ENCODE data around the gene HOXC10.

HOXC10 gene

GRCh38 chr12:54016478-54016964, 31.6 kb downstream of the HOXC10 start:
- DNase-seq (ENCODE audit: low read depth in 2 of 2), result no peak

DNA sequence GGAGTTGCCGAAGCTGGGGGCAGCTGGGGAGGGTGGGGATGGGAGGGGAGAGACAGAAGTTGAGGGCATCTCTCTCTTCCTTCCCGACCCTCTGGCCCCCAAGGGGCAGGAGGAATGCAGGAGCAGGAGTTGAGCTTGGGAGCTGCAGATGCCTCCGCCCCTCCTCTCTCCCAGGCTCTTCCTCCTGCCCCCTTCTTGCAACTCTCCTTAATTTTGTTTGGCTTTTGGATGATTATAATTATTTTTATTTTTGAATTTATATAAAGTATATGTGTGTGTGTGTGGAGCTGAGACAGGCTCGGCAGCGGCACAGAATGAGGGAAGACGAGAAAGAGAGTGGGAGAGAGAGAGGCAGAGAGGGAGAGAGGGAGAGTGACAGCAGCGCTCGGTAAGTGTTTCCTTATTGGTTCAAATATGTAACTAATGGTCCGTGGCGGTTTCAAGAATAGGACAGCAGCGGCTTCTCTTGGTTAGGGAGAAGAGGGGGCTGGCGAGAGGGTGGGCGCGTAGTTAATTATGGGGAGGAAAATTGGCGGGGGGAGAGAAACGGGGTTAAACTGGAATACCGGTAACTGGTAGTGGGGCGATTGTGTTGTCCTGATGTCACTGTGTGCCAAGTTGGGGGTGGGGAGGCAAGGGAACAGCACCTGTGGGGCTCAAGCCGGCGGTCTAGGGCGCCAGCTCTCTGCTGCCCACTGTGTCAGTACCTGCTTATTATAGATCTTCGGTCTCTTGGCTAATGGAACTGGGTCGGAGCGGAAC, 32.3 kb downstream of the HOXC10 start:
- no peak for DNase-seq (ENCODE audit: low read depth in 2 of 2)

DNA sequence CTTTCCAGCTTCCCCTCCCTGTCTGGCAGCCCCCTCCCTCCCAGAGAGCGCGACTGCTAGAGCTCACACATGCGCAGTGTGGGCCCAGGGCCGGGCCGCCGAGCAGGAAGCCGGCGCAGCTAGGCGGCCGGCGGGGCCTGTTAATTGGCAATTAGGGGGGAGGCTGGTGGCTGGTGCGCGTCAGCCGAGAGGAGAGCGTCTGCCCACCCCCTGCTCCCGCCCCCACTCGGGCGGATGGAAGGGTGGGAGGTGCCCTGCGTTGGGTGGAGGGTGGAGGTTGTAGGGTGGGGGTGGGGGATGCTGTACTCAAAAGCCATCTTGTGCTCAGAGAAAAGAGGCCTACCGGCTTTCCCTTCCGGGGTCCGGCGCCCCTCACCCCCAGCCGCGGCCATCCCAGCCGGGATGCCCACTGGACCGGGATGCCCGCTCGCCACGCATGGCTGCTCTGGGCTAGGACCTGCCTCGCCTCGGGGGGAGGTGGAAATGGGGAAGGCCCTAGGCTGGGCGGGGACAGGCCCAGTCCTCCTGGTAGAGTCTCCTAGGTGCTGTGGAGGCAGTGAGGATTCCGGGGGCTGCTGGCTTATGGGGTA, 33.0 kb downstream of the HOXC10 start:
- DNase-seq (ENCODE audit: low read depth in 2 of 2), result peak; percentile 63 to 64

GRCh38 chr12:54018468-54018984, 33.6 kb downstream of the HOXC10 start:
- DNase-seq (ENCODE audit: low read depth in 2 of 2), result no peak

GRCh38 chr12:54019091-54019811, 34.3 kb downstream of the HOXC10 start:
- DNase-seq (ENCODE audit: low read depth in 2 of 2), result no peak

GRCh38 chr12:54019924-54020590, 35.1 kb downstream of the HOXC10 start:
- no peak for DNase-seq (ENCODE audit: low read depth in 2 of 2)

DNA sequence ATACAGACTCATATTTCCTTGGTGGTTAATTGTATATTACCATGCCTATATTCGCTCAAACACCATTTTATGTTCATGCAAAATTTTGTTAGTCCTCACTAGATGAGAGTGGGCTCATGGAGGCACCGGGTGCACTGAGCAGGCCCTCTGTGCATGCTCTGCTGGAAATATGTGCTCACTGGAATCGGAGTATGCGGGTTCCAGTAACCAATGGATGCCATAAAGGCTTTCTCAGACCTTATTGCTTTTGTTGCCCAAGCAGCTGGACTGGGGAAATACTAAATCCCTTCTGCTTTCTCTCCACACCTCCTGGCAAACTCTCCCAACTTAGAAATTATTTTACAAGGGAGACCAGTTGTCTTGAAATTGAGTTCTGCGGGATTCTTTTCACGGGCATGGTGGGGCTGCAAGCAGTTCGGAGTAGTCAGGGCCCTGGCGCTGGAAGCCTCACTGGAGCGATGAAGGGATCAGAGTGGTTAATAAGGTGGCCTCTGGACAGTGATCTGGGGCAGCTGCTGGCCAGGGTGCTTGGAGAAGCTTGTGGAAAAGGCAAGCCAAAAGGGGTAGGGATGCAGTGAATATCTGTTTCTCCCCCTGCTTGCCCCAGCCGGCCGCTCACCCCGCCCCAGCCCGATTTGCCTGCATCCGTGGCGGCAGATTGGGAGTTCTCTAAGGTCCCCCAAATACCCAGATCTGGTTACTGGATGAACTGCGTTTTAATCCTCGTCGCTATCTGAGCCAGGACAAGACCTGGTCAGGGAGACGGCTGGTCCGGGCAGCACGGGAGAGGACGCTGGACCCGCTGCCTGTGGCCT, 35.9 kb downstream of the HOXC10 start:
- DNase-seq (ENCODE audit: low read depth in 2 of 2), result no peak

DNA sequence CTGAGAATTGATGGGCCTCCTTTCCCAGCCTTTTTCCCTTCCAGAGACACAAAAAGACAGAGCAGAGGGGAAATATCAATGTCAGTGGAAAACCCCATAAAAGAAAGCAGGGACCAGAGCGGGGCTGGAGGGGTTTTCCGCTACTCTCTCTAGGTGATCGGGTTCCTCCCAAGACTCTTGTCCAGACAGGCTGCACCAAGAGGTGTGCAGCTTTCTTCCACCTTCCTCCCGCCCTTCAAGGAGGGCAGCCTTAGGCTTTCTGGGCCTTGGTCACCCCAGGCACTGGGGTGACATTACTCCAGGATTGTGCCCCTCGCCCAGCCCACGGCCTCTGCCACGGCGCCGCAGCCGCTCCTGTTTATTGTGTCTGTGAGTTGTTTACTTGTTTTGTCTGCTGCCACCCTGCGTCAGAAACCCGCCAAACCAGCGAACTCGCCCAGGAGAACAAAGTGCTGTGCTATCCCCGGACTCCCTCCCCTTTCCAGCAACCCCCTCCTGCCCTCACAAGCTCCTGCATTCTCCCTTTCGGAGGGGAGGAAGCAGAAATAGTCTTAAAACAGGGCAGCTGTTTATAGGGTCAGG, 36.6 kb downstream of the HOXC10 start:
- no peak for DNase-seq (ENCODE audit: low read depth in 2 of 2)

- DNase-seq (ENCODE audit: low read depth in 2 of 2), result no peak
Observed at GRCh38 chr12:54022960-54023884, 38.3 kb downstream of the HOXC10 start.

GRCh38 chr12:54024127-54024526, 39.2 kb downstream of the HOXC10 start:
- no peak for DNase-seq (ENCODE audit: low read depth in 2 of 2)

- DNase-seq (ENCODE audit: low read depth in 2 of 2), result no peak
Observed at GRCh38 chr12:54024581-54025305, 39.8 kb downstream of the HOXC10 start.

DNA sequence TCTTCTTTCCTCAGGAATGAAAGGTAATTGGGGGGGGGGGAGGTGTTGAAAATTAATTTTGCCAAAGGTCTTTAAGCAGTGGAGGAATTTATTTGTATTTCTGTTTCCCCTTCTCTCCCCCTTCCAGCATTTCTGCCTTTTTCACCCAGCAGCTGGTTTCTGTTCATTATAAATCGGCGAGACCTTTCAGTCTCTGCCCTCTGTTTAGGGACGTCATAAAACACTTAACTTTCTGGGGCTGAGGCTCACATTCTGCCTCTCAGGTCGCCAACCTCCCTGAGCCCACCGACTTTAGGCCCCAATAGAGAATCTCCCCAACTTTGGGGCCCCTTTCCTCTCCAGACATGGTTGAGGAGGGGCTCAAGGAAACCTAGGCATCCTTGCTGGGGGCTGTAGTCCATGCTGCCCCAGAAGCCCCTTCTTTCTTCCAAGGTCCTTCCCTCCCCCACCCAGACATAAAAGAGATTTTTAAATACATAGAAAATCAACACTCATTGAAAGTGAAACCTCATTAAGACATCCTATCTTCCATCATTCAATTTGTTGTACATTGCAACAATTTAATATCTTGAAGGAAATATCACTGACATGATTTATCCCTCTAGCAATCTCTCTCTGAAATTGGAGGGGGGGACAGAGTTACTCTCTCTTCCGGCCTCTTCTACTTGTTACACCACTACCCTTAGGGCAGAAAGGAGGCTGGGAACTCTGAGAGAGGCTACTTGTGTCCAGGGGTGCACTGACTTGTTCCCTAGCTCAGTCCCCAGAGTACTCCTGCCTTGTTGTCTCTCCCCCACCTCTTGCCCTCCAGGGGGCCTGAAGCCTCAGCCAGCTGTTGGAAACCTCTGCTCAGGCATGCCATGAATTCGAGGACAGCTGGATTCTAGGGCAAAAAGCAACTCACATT, 40.8 kb downstream of the HOXC10 start:
- DNase-seq (ENCODE audit: low read depth in 2 of 2), result no peak

DNA sequence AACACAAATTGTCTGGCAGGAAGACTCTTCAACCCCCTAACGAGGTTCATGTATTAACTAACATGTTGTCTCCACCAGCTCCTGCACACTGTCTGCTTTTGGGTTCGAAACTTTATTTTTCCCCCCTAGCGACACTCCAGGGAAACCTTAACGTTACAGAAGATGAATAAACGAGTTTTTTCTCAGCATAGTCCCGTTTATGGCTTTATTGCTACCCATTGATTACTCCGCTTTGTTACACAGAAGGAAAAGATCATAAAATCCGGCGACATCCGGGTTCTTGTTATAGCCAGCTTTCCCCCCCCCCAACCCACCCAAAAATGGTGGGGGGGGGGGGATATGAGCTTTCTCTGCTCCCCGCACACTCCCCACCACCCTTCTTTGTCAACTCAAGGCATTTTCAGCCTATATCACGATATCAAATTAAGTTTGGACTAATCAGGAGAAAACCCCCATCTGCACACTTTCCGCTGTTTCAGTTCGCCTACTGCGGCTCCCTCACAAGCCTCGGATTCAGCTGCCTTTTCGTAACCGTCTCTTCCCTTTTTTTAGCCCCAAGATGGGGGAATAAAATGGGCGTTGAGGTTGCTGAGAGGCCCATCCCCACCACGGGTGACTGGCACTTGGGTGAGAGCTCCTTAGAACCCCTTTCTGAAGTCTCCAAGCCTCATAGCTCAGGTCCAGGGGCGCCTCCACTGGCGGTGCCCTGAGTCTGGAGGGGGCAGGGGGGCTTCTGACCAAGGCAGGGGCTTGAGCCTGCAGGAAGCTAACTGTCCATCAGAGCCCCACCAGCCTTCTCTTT, 41.9 kb downstream of the HOXC10 start:
- no peak for DNase-seq (ENCODE audit: low read depth in 2 of 2)

- no peak for DNase-seq (ENCODE audit: low read depth in 2 of 2)
Observed at GRCh38 chr12:54027442-54027786, 42.5 kb downstream of the HOXC10 start.

DNA sequence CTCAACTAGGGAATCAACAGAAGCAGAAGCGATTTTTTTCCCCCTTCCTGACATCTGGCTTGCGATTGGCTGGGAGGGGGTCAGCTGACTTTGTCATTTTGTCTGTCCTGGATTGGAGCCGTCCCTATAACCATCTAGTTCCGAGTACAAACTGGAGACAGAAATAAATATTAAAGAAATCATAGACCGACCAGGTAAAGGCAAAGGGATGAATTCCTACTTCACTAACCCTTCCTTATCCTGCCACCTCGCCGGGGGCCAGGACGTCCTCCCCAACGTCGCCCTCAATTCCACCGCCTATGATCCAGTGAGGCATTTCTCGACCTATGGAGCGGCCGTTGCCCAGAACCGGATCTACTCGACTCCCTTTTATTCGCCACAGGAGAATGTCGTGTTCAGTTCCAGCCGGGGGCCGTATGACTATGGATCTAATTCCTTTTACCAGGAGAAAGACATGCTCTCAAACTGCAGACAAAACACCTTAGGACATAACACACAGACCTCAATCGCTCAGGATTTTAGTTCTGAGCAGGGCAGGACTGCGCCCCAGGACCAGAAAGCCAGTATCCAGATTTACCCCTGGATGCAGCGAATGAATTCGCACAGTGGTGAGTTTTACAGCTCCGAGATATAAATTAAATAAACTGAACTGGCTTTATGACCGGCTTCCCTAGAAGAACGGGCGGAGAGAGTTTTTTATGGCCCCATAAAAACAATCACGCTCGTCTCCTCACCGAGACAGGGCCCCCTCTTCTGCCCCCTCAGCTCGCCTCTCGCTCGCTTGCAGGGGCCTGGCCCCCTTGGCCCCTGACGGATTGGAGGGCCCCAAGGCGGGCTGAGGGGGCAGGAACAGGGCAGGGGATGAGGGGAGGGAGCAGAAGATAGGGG, 43.6 kb downstream of the HOXC10 start, which contains the start of gene HOXC6:
Gene HOXC6 (plus strand): TSS at position 127 of the 888 bp plus-strand sequence. CDS start 82 bp downstream, at position 209.
- DNase-seq (ENCODE audit: low read depth in 2 of 2), result no peak
